PFSK-1 (cell line): ENCODE results near the gene ENOX2.

Source experiments
- FOXP2 ChIP-seq: optimal IDR thresholded peaks from 2 replicates; pipeline ENCODE3; 2011; ENCODE audit warnings: borderline replicate concordance, control low read depth, inconsistent platforms; ENCODE audit not compliant: insufficient read depth; ENCODE audit errors: extremely low read length, extremely low read depth
- POLR2AphosphoS5 ChIP-seq: IDR thresholded peaks from 2 replicates; pipeline ENCODE4 v1.6.1; 2012; ENCODE audit warnings: low read depth, mild to moderate bottlenecking, control low read depth, low read length, moderate library complexity
- SIN3A ChIP-seq: IDR thresholded peaks from 2 replicates; pipeline ENCODE4 v1.6.1; 2012; ENCODE audit warnings: mild to moderate bottlenecking, low read length, moderate library complexity, borderline replicate concordance; ENCODE audit not compliant: insufficient read depth
- TAF1 ChIP-seq: IDR thresholded peaks from 2 replicates; pipeline ENCODE4 v1.6.1; 2012; ENCODE audit warnings: low read length, control low read depth, borderline replicate concordance; ENCODE audit not compliant: insufficient read depth

DNA sequence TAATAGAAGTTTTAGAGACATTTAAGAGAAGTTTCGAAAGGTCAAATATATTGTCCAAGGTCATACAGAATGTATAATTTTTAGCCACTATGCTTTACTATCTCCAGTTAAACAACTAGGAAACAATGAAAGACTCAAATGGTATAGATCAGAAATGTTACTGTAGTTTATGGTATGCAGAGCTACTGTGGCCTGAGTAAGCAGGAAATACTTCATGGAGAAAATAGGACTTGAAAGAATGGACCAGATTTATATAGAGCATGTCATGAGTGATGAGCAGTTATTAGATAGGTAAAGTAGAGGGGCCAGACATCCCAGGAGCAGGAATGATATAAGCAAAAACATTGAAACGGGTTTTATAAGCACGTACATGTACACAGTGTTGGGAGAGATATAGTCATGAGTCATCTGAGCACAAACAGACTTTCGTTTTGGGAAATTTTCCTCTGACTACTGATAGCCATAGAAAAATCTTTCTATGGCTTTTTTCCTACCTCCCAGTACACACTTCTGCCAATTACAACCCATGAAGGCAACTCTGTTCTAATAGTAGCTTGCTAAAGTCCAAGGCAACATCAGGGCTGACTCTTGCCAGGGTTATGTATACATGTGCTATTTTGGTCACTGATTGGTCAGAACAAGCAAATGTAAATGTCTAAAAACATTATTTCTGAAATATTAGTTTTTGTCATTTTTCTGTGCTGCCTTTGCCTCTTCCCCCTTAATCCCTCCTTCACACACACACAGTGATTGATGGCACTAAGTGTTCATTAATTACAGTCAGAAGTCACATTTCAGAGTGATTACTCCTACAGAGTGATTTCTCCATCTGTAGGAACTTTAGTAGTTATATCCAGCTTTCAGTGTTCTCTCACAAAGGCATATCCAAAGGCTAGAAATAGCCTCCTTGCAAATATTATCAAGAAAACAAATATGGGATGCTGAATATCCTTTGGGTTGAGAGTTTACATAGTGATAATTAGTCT, 198.7 kb downstream of the ENOX2 start:
- TF ChIP-seq POLR2AphosphoS5 (no peak), SIN3A (no peak), FOXP2 (no peak), TAF1 (no peak)
